HepG2 (cell line): ENCODE measurements around the gene MAGEL2. TPM values are rescaled to one million over a fixed set of nuclear protein-coding genes. Genes with fewer than 3 reads are reported as not detected.

Experiments
- ATAC-seq: fragments of 200-7000 bp; cut with Tn5 transposase; 3 replicates; pipeline ENCODE4 v1.9.1; 2020; ENCODE audit warnings: mild to moderate bottlenecking, moderate library complexity
- BruUV-seq: library from RNA; stranded (reverse); fragments of 400-500 nt; replicated peaks from 2 replicates; lab custom pipeline; 2021; lab: Mats Ljungman, UMichigan
- CTCF ChIA-PET: fragments of 300-600 bp; formaldehyde crosslinking; extraction: SDS; loops from one replicate; lab custom pipeline; 2021; ENCODE audit warnings: low total read pairs, inconsistent platforms, low intra/inter-chr PET ratio; lab: Yijun Ruan, JAX
- POLR2A ChIA-PET: fragments of 350-600 bp; sonication (Branson Sonifier 250); formaldehyde crosslinking; loops from one replicate; lab custom pipeline; 2020; ENCODE audit warnings: antibody characterized with exemption, inconsistent platforms; lab: Yijun Ruan, JAX
- DNase-seq: peaks from one replicate; pipeline ENCODE4 v3.0.0-alpha.2; 2015; ENCODE audit warnings: low spot score
- FAIRE-seq: peaks from 3 replicates; lab custom pipeline; 2011; peaks lifted over from hg19 to GRCh38; lab: Jason Lieb, UNC
- H2AFZ ChIP-seq: one replicate; pipeline ENCODE4 v1.6.1; 2011; ENCODE audit warnings: low read length, inconsistent platforms
- H3K27ac ChIP-seq: fragments of 300-600 bp; 3 replicates; pipeline ENCODE4 v1.8.0; 2011; ENCODE audit warnings: mixed run types, mild to moderate bottlenecking, mixed read lengths, low read length, inconsistent platforms; ENCODE audit not compliant: insufficient read depth; ENCODE audit errors: extremely low read length
- H3K27me3 ChIP-seq, 2 experiments: fragments of 200-600 bp in 1 of 2; 2 replicates in 1 of 2; 3 replicates in 1 of 2; pipeline versions ENCODE4 v1.6.0 to v1.8.0; 2011; ENCODE audit warnings: low read length in 2 of 2, mild to moderate bottlenecking in 2 of 2, moderate library complexity in 2 of 2, inconsistent platforms in 1 of 2; ENCODE audit not compliant: insufficient read depth in 2 of 2, control insufficient read depth in 1 of 2
- H3K36me3 ChIP-seq, 2 experiments: fragments of 200-600 bp in 1 of 2; replicated peaks in 1 of 2; 2 replicates in 1 of 2; 3 replicates in 1 of 2; pipeline versions ENCODE4 v1.5.1 to v1.8.0; 2011; ENCODE audit warnings: low read length in 2 of 2, inconsistent platforms in 1 of 2; ENCODE audit not compliant: insufficient read depth in 2 of 2, control insufficient read depth in 1 of 2
- H3K4me1 ChIP-seq: 2 replicates; pipeline ENCODE4 v1.5.1; 2012; ENCODE audit warnings: low read length, inconsistent platforms; ENCODE audit not compliant: insufficient read depth
- H3K4me2 ChIP-seq: 2 replicates; pipeline ENCODE4 v1.6.0; 2011; ENCODE audit warnings: low read depth, low read length, inconsistent platforms
- H3K4me3 ChIP-seq, 3 experiments: fragments of 200-600 bp in 1 of 3; sonication (generic), shearing (Covaris generic) in 1 of 3; replicated peaks in 1 of 3; 2 replicates each; pipeline ENCODE4 v1.5.1; 2011 to 2016; ENCODE audit warnings: low read length in 3 of 3, inconsistent platforms in 2 of 3, low read depth in 2 of 3, mild to moderate bottlenecking in 2 of 3, control low read depth in 1 of 3, mixed read lengths in 1 of 3; ENCODE audit not compliant: insufficient read depth in 1 of 3
- H3K79me2 ChIP-seq: one replicate; pipeline ENCODE4 v1.6.1; 2011; ENCODE audit warnings: low read length, inconsistent platforms; ENCODE audit not compliant: insufficient read depth
- H3K9ac ChIP-seq: 2 replicates; pipeline ENCODE4 v1.6.0; 2011; ENCODE audit warnings: mild to moderate bottlenecking, low read depth, low read length, inconsistent platforms; ENCODE audit not compliant: insufficient read depth
- H3K9me3 ChIP-seq: 2 replicates; pipeline ENCODE4 v1.5.1; 2012; ENCODE audit warnings: mild to moderate bottlenecking, low read length
- H4K20me1 ChIP-seq: 2 replicates; pipeline ENCODE4 v1.6.0; 2011; ENCODE audit warnings: inconsistent platforms, mild to moderate bottlenecking, low read length, moderate library complexity; ENCODE audit not compliant: insufficient read depth
- AHDC1 ChIP-seq: sonication (generic); formaldehyde crosslinking; IDR thresholded peaks from 2 replicates; pipeline ENCODE4 v1.5.1; 2020; ENCODE audit warnings: mild to moderate bottlenecking, missing genetic modification reagents, borderline replicate concordance
- CEBPB ChIP-seq: IDR thresholded peaks from 2 replicates; pipeline ENCODE4 v1.6.1; 2011; ENCODE audit warnings: low read depth, low read length, improper control_type of control experiment, borderline replicate concordance
- CEBPG ChIP-seq: IDR thresholded peaks from 2 replicates; pipeline ENCODE4 v1.6.1; 2016
- FOXP1 ChIP-seq, 2 experiments: fragments of 450-650 bp in 1 of 2; IDR thresholded peaks; 2 replicates each; pipeline ENCODE4 v1.6.1; 2017 to 2018; ENCODE audit warnings: antibody characterized with exemption in 1 of 2
- GATAD2A ChIP-seq: IDR thresholded peaks from 2 replicates; pipeline ENCODE4 v1.6.1; 2016
- IKZF1 ChIP-seq: fragments of 450-650 bp; IDR thresholded peaks from 2 replicates; pipeline ENCODE4 v1.7.1; 2016
- IRF9 ChIP-seq: sonication (generic); formaldehyde crosslinking; IDR thresholded peaks from 2 replicates; pipeline ENCODE4 v1.8.0; 2022; ENCODE audit warnings: missing genetic modification reagents, mild to moderate bottlenecking, borderline replicate concordance
- LBX2 ChIP-seq: sonication (generic); formaldehyde crosslinking; IDR thresholded peaks from 2 replicates; pipeline ENCODE4 v1.5.0; 2020; ENCODE audit warnings: missing genetic modification reagents, mild to moderate bottlenecking, borderline replicate concordance
- SIN3B ChIP-seq: fragments of 150-350 bp; IDR thresholded peaks from 2 replicates; pipeline ENCODE4 v1.6.1; 2014; ENCODE audit warnings: low read length
- SMC3 ChIP-seq: IDR thresholded peaks from 2 replicates; pipeline ENCODE4 v1.6.1; 2011; ENCODE audit warnings: low read length, improper control_type of control experiment
- SOX13 ChIP-seq, 3 experiments: fragments of 450-650 bp in 1 of 3; sonication (generic) in 1 of 3; formaldehyde crosslinking in 1 of 3; IDR thresholded peaks in 2 of 3; conservative IDR thresholded peaks in 1 of 3; 2 replicates each; pipeline versions ENCODE4 v1.5.0 to v1.6.1; 2016 to 2020; ENCODE audit warnings: antibody characterized with exemption in 1 of 3, mild to moderate bottlenecking in 1 of 3, missing compliant biosample characterization in 1 of 3, missing genetic modification reagents in 1 of 3, moderate library complexity in 1 of 3
- SOX5 ChIP-seq: IDR thresholded peaks from 2 replicates; pipeline ENCODE4 v1.6.1; 2016; ENCODE audit warnings: borderline replicate concordance
- SOX6 ChIP-seq, 2 experiments: fragments of 450-650 bp in 1 of 2; sonication (generic) in 1 of 2; formaldehyde crosslinking in 1 of 2; IDR thresholded peaks; 2 replicates each; pipeline versions ENCODE4 v1.4.0 to v1.6.1; 2017 to 2020; ENCODE audit warnings: antibody characterized with exemption in 1 of 2, mild to moderate bottlenecking in 1 of 2, missing genetic modification reagents in 1 of 2
- ZNF441 ChIP-seq: sonication (generic); formaldehyde crosslinking; IDR thresholded peaks from 2 replicates; pipeline ENCODE4 v1.7.0; 2021; ENCODE audit warnings: missing genetic modification reagents, borderline replicate concordance
- WGBS: methylation state at CpG from one replicate; pipeline ENCODE4 v1.1.6; 2017; ENCODE audit warnings: low lambda C conversion rate; 5-methylcytosine and 5-hydroxymethylcytosine counted together
- in situ Hi-C: cut with HindIII; loops from 2 replicates; pipeline ENCODE4 v1.10.0; 2017; ENCODE audit warnings: low pct_unique_long_range_greater_than_20kb; ENCODE audit not compliant: extremely low pct_ligation_motif_present
- intact Hi-C: fragments of 100-400 bp; cut with micrococcal nuclease; formaldehyde crosslinking; loops from one replicate; pipeline ENCODE4 v1.10.0; 2022; ENCODE audit not compliant: unreplicated experiment
- polyA plus RNA-seq, 8 experiments: library from polyadenylated mRNA; depleted of rRNA in 3 of 8; stranded (reverse) in 7 of 8; unstranded in 1 of 8; fragments of >200 nt; fragmentation: Illumina TruSeq in 4 of 8; extraction: Trizol in 4 of 8; gene quantifications; 2 replicates each; pipeline versions ENCODE4 v1.2.1 to v1.2.3, GENCODE V29; 2011 to 2016; ENCODE audit warnings: low read depth in 4 of 8, missing spikeins in 1 of 8, mixed read lengths in 1 of 8; ENCODE audit not compliant: insufficient read depth in 1 of 8
- total RNA-seq, 5 experiments: library from RNA; depleted of rRNA; stranded (reverse); fragments of >200 nt; fragmentation: Illumina TruSeq; extraction: Trizol; gene quantifications; 2 replicates each; pipeline ENCODE4 v1.2.3, GENCODE V29; 2016; ENCODE audit warnings: low read depth in 1 of 5

The MAGEL2 gene
- total and polyA plus RNA-seq, 2 of the 13 experiments (the other 11 are each of a cell fraction or from before 2014, with no cell fraction given), result not detected

- H3K4me2 ChIP-seq, result no peak overlapping the region
- no peak for FAIRE-seq
- H3K9ac ChIP-seq, result no peak overlapping the region
- H3K9me3 ChIP-seq, result no peaks in the 10 kb centered on the region
- H4K20me1 ChIP-seq, result no peaks in the 10 kb centered on the region
- no peak overlapping the region for H3K4me3 ChIP-seq
- H3K27me3 ChIP-seq, result no peaks in the 10 kb centered on the region
- ChIA-PET CTCF (no interaction called here), POLR2A (no interaction called here)
- intact Hi-C loops (loop anchor here (5.0 kb wide), 1 partner anchor 41 kb away; no protein-coding TSS in a partner anchor), in situ Hi-C loops (no loop called here)
- no peak overlapping the region for H2AFZ ChIP-seq
- no peak overlapping the region for H3K27ac ChIP-seq
- ATAC-seq, result peak; percentile 56; the same call in 1 of the 3 replicates
- H3K4me1 ChIP-seq, result 0 out of 2 replicates have a peak, but pooled peaks cover 8% of the 10 kb centered on the region
- no peaks in the 10 kb centered on the region for H3K79me2 ChIP-seq
- peak; percentile 3 for DNase-seq
- 23% methylated on average over 1 of the region's 1 CpG for WGBS
- no peaks in the 10 kb centered on the region for H3K36me3 ChIP-seq
- BruUV-seq, result no TSS peak
- TF ChIP-seq SMC3 (peak; percentile 4; the same call in 1 of the 2 replicates), LBX2 (no peak), SOX13 (IDR thresholded peaks at IDR 0.05) (no peak), SOX13 (CRISPR knock-in tag; conservative IDR thresholded peaks at IDR 0.05 in 1 of 2, IDR thresholded peaks at IDR 0.05 in 1 of 2) (peak in 1 of 2 experiments; percentile 43; a peak in 1 of 4 replicates), CEBPB (peak; percentile 95), AHDC1 (CRISPR knock-in tag) (peak; percentile 38; the same call in 1 of the 2 replicates), SIN3B (no peak), IKZF1 (no peak), IRF9 (CRISPR knock-in tag) (no peak), ZNF441 (CRISPR knock-in tag) (no peak), SOX5 (CRISPR knock-in tag) (peak; percentile 44; the same call in 1 of the 2 replicates), CEBPG (peak; percentile 74), SOX6 (IDR thresholded peaks at IDR 0.05) (no peak), SOX6 (CRISPR knock-in tag; IDR thresholded peaks at IDR 0.05) (peak; percentile 72), GATAD2A (CRISPR knock-in tag) (peak; percentile 52; the same call in 1 of the 2 replicates), FOXP1 (IDR thresholded peaks at IDR 0.05) (no peak), FOXP1 (CRISPR knock-in tag; IDR thresholded peaks at IDR 0.05) (peak; percentile 66; the same call in 1 of the 2 replicates)
These were observed 23.3 kb upstream of the MAGEL2 start for GRCh38 chr15:23670970-23671369.
